Measurements from ENCODE around the gene BCL6.

GRCh38 chr3:187694801-187695200 lies 50.5 kb downstream of the BCL6 start:
- no peak for TF ChIP-seq CTCF (IDR thresholded peaks at IDR 0.05)
- TF ChIP-seq POLR2AphosphoS5 (IDR thresholded peaks at IDR 0.05): no peak
- TF ChIP-seq EP300 (IDR thresholded peaks at IDR 0.05): no peak
- TF ChIP-seq POLR2A (IDR thresholded peaks at IDR 0.05): no peak

Measured in sigmoid colon (tissue), 4 donors.